C4-2B (cell line): ENCODE data around the gene MYCBP2.

Source experiments
- H3K27ac ChIP-seq: fragments of 450-650 bp; 2 replicates; pipeline ENCODE4 v1.5.1; 2017
- CTCF ChIP-seq: fragments of 450-650 bp; conservative IDR thresholded peaks from 2 replicates; pipeline ENCODE4 v1.5.1; 2017; ENCODE audit warnings: mild to moderate bottlenecking
- ZFX ChIP-seq: fragments of 450-650 bp; IDR thresholded peaks from 2 replicates; pipeline ENCODE4 v1.6.1; 2017

MYCBP2 gene

GRCh38 chr13:77028202-77028601, 298.7 kb downstream of the MYCBP2 start:
- H3K27ac ChIP-seq, result no peak overlapping the region
- TF ChIP-seq CTCF (no peak), ZFX (no peak)

GRCh38 chr13:77026861-77027621, 299.9 kb downstream of the MYCBP2 start, which contains the start of gene FBXL3:
Gene FBXL3 (minus strand): TSS chr13:77027159. CDS start chr13:77021860, 5,299 bp downstream.
- peak within 1 kb of the TSS; percentile 92 for H3K27ac ChIP-seq
- TF ChIP-seq CTCF (no peak), ZFX (peak; percentile 32; the same call in 1 of the 2 replicates)

- TF ChIP-seq CTCF (no peak), ZFX (no peak)
- H3K27ac ChIP-seq, result peak overlapping the region; percentile 92
These were observed 300.5 kb downstream of the MYCBP2 start for GRCh38 chr13:77026255-77026860.

GRCh38 chr13:77022341-77022740, 304.6 kb downstream of the MYCBP2 start:
- TF ChIP-seq ZFX (no peak), CTCF (no peak)
- H3K27ac ChIP-seq, result no peak overlapping the region

- no peak overlapping the region for H3K27ac ChIP-seq
- TF ChIP-seq CTCF, result no peak
- no peak for TF ChIP-seq ZFX
These were observed 307.1 kb downstream of the MYCBP2 start for GRCh38 chr13:77019756-77020155.

GRCh38 chr13:77016888-77017623, 309.8 kb downstream of the MYCBP2 start:
- TF ChIP-seq ZFX (no peak), CTCF (no peak; the same call in 1 of the 2 replicates)
- H3K27ac ChIP-seq, result no peak overlapping the region
